Left ventricle myocardium inferior (tissue), 1 donor: ENCODE results near the gene TSPOAP1. TPM values are rescaled to one million over a fixed set of nuclear protein-coding genes. Genes with fewer than 3 reads are reported as not detected.
A peak's percentile ranks its signal among the peaks of the same experiment; 100 is the strongest.

Experiments
- DNase-seq: peaks from one replicate; pipeline ENCODE4 v3.0.0-alpha.2; 2020
- H3K27ac ChIP-seq: fragments of 200-600 bp; replicated peaks from 2 replicates; pipeline ENCODE4 v1.8.0; 2021
- H3K27me3 ChIP-seq: fragments of 200-600 bp; 2 replicates; pipeline ENCODE4 v1.8.0; 2021; ENCODE audit warnings: low read depth
- H3K36me3 ChIP-seq: fragments of 200-600 bp; 2 replicates; pipeline ENCODE4 v1.8.0; 2021
- H3K4me1 ChIP-seq: fragments of 200-600 bp; 2 replicates; pipeline ENCODE4 v1.8.0; 2021
- H3K4me3 ChIP-seq: fragments of 200-600 bp; 2 replicates; pipeline ENCODE4 v1.8.0; 2021; ENCODE audit warnings: mild to moderate bottlenecking, moderate library complexity
- H3K9me3 ChIP-seq: fragments of 200-600 bp; replicated peaks from 2 replicates; pipeline ENCODE4 v1.8.0; 2021
- intact Hi-C: fragments of 100-400 bp; cut with micrococcal nuclease; formaldehyde crosslinking; loops from one replicate; pipeline ENCODE4 v1.11.0; 2022
- total RNA-seq: library from RNA; stranded (reverse); fragmentation: NEBNext Ultra II Directional; extraction: Animal tissue kit (Norgen Biotek cat#: 25700); gene quantifications from one replicate; pipeline ENCODE4 v1.2.1, GENCODE V29; 2021
- TF ChIP-seq, protein P1 (sequence below): fragments of 200-600 bp; IDR thresholded peaks from 2 replicates; pipeline ENCODE4 v1.8.0; 2021; ENCODE audit warnings: antibody characterized with exemption, mild to moderate bottlenecking, borderline replicate concordance
- donor health status: DM: no; HTN: yes; CAD: no; lungs with severe emphysema.

TSPOAP1 gene
- total RNA-seq, 1 donor from 2014 or later = 12.8 TPM

DNA sequence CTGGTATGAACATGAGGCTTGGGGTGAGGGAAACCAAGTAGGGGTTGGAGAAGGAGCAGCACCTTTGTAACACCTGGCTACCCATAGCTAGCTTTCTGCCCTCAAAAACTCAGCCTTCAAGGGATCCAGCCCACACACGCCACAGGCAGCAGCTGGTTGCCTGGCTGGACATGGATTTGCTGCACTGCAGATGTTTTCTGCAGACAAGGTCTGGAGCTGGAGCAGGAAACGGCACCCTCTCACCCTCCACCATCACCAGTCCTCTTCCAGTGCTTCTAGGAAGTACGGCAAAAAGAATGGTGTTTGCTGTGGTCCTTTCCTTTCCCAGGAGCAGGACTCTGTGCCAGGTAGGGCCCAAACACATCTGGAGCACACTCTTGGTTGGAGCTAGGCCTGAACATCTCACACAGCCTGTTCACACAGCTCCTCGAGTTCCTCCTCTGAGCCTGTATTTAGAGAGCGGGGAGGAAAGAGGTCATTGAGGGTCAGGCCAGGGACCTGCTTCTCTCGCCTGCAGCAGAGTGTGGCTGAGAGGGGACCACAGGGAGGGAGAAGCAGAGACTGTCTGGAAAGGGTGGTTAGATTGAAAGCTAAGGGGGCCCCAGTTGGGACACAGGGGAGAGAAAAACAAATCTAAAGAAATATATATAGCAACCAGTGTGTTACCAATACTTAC, 26.1 kb upstream of the TSPOAP1 start:
- peaks cover 11% of the 10 kb centered on the region for H3K36me3 ChIP-seq
- intact Hi-C loops = no loop called here
- no peak overlapping the region for H3K27ac ChIP-seq

GRCh38 chr17:58353389-58353825, 24.8 kb upstream of the TSPOAP1 start:
- Histone ChIP-seq H3K4me3 (peak overlapping the region; percentile 83), H3K27ac (peak overlapping the region; percentile 97), H3K27me3 (no peaks in the 10 kb centered on the region), H3K9me3 (no peaks in the 10 kb centered on the region), H3K36me3 (peaks cover 24% of the 10 kb centered on the region), H3K4me1 (peaks cover 39% of the 10 kb centered on the region)
- intact Hi-C loops = no loop called here
- TF ChIP-seq, protein P1, sequence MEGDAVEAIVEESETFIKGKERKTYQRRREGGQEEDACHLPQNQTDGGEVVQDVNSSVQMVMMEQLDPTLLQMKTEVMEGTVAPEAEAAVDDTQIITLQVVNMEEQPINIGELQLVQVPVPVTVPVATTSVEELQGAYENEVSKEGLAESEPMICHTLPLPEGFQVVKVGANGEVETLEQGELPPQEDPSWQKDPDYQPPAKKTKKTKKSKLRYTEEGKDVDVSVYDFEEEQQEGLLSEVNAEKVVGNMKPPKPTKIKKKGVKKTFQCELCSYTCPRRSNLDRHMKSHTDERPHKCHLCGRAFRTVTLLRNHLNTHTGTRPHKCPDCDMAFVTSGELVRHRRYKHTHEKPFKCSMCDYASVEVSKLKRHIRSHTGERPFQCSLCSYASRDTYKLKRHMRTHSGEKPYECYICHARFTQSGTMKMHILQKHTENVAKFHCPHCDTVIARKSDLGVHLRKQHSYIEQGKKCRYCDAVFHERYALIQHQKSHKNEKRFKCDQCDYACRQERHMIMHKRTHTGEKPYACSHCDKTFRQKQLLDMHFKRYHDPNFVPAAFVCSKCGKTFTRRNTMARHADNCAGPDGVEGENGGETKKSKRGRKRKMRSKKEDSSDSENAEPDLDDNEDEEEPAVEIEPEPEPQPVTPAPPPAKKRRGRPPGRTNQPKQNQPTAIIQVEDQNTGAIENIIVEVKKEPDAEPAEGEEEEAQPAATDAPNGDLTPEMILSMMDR = no peak
- DNase-seq = no peak

More for the DNA sequence above, 26.1 kb upstream of the TSPOAP1 start:
- Histone ChIP-seq H3K4me3 (no peak overlapping the region), H3K9me3 (no peaks in the 10 kb centered on the region), H3K4me1 (peaks cover 35% of the 10 kb centered on the region), H3K27me3 (no peaks in the 10 kb centered on the region)
- no peak for DNase-seq
- TF ChIP-seq, protein P1 = no peak

GRCh38 chr17:58352596-58353388, 24.2 kb upstream of the TSPOAP1 start:
- Histone ChIP-seq H3K4me3 (peak overlapping the region; percentile 83), H3K36me3 (peaks cover 30% of the 10 kb centered on the region), H3K4me1 (peaks cover 39% of the 10 kb centered on the region), H3K27ac (peak overlapping the region; percentile 97), H3K27me3 (no peaks in the 10 kb centered on the region), H3K9me3 (no peaks in the 10 kb centered on the region)
- intact Hi-C loops = no loop called here
- TF ChIP-seq, protein P1 = no peak
- no peak for DNase-seq

GRCh38 chr17:58351831-58352595, 23.4 kb upstream of the TSPOAP1 start, which contains the start of gene SUPT4H1:
Gene SUPT4H1, minus strand, starts transcription at chr17:58352201. Its CDS starts 66 bp downstream, at chr17:58352135.
- H3K4me1 ChIP-seq = peaks cover 39% of the 10 kb centered on the region
- DNase-seq = peak; percentile 84
- no peaks in the 10 kb centered on the region for H3K27me3 ChIP-seq
- TF ChIP-seq, protein P1 = peak; percentile 14
- no peaks in the 10 kb centered on the region for H3K9me3 ChIP-seq
- H3K36me3 ChIP-seq = peaks cover 37% of the 10 kb centered on the region
- peak within 1 kb of the TSS; percentile 97 for H3K27ac ChIP-seq
- H3K4me3 ChIP-seq = peak within 1 kb of the TSS; percentile 83
- intact Hi-C loops = no loop called here

GRCh38 chr17:58351182-58351581, 22.6 kb upstream of the TSPOAP1 start:
- H3K27ac ChIP-seq = no peak overlapping the region
- TF ChIP-seq, protein P1 = no peak
- DNase-seq = no peak
- H3K9me3 ChIP-seq = no peaks in the 10 kb centered on the region
- peaks cover 46% of the 10 kb centered on the region for H3K36me3 ChIP-seq
- H3K27me3 ChIP-seq = no peaks in the 10 kb centered on the region
- intact Hi-C loops = no loop called here
- peaks cover 39% of the 10 kb centered on the region for H3K4me1 ChIP-seq
- H3K4me3 ChIP-seq = peak overlapping the region; percentile 83
